ENCODE results near the gene NETO2. TPM values are rescaled to one million over a fixed set of nuclear protein-coding genes. Genes with fewer than 3 reads are reported as not detected.
A peak's percentile ranks its signal among the peaks of the same experiment; 100 is the strongest.
"Not testable (repeated sequence)": the region's sequence is repeated elsewhere in the genome, so short reads cannot be mapped to it uniquely, and the experiment has no call there.

Gene NETO2
- total RNA-seq, 1 experiment from 2014 or later = 54.4 TPM

DNA sequence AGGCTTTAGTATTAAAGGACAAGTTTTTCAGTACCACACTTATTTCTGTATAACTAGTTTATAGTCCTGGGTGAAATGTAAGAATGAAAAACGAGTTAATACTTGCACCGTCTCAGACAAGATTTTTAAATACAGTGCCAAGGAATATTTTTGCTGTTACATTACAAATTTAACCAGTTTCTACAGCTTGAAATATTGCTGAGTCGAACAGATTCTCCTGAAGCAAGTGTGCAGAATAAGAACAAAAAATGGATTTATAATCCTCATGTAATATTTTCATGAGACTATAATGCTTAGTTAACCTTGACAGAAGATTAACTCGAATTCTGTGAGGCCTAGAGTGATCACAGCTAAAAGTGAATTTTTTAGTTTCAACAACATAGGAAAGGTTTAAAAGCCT is 3.1 kb downstream of the NETO2 start:
- DNase-seq = no peak
- Histone ChIP-seq H3K9me3 (ENCODE audit: insufficient read depth, low read depth) (no peaks in the 10 kb centered on the region), H3K4me2 (no peak overlapping the region), H3K4me1 (replicated peaks; ENCODE audit: insufficient read depth) (peaks cover 38% of the 10 kb centered on the region), H3K9me2 (ENCODE audit: insufficient read depth) (no peaks in the 10 kb centered on the region), H3K36me3 (ENCODE audit: low read depth) (no peaks in the 10 kb centered on the region), H4K20me1 (ENCODE audit: insufficient read depth) (no peaks in the 10 kb centered on the region), H3K4me3 (no peak overlapping the region; the same call in 1 of the 2 replicates), H3K27me3 (ENCODE audit: insufficient read depth, low read depth) (no peaks in the 10 kb centered on the region), H2AFZ (no peak overlapping the region), H3K27ac (no peak overlapping the region), H3F3A (ENCODE audit: insufficient read depth, low read depth) (peaks cover 17% of the 10 kb centered on the region; the same call in 1 of the 2 replicates), H3K79me2 (ENCODE audit: low read depth) (peaks cover 68% of the 10 kb centered on the region)
- TF ChIP-seq, protein P1, sequence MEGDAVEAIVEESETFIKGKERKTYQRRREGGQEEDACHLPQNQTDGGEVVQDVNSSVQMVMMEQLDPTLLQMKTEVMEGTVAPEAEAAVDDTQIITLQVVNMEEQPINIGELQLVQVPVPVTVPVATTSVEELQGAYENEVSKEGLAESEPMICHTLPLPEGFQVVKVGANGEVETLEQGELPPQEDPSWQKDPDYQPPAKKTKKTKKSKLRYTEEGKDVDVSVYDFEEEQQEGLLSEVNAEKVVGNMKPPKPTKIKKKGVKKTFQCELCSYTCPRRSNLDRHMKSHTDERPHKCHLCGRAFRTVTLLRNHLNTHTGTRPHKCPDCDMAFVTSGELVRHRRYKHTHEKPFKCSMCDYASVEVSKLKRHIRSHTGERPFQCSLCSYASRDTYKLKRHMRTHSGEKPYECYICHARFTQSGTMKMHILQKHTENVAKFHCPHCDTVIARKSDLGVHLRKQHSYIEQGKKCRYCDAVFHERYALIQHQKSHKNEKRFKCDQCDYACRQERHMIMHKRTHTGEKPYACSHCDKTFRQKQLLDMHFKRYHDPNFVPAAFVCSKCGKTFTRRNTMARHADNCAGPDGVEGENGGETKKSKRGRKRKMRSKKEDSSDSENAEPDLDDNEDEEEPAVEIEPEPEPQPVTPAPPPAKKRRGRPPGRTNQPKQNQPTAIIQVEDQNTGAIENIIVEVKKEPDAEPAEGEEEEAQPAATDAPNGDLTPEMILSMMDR (conservative IDR thresholded peaks at IDR 0.05) = no peak
- TF ChIP-seq EZH2 (IDR thresholded peaks at IDR 0.05; ENCODE audit: low read depth) = no peak
- BruUV-seq (replicated peaks) = no TSS peak
- ChIA-PET CTCF (no interaction called here), POLR2A (ENCODE audit: unreplicated experiment) (no interaction called here)
- intact Hi-C loops (cut with micrococcal nuclease; ENCODE audit: unreplicated experiment) = loop anchor here (1.0 to 5.0 kb wide), 3 partner anchors 193 to 1018 kb away; partner anchors contain the start of genes ITFG1 and PHKB

DNA sequence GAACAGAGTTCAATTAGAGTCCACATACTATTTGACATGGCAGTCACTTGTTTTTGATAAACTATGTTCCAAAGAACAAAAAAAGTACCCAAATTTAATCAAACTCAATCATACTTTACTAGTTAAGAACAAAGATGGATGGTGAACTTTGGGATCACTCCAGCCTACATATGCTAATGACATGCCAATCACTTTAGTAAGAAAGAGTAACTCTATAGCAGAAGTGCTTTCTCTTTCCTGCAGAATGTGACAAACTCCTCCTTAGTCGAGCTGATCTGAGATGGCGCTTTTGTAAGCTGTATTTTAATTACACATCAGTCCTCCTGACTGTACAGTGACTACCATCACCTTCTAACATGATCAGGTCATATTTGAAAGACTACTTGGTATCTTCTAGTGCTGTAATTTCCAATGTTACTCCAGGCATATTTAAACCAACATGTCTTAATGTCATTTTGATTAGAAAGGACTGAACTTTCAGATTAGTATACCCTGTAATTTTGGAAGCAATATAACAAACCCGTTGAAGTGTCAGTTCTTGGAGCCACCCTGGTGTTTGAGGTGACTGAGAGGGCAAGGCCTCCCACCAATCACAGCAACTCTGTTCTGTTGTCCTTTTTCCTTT is 4.1 kb downstream of the NETO2 start:
- H2AFZ ChIP-seq = no peak overlapping the region
- DNase-seq = no peak
- no peaks in the 10 kb centered on the region for H3K27me3 ChIP-seq (ENCODE audit: insufficient read depth, low read depth)
- intact Hi-C loops (cut with micrococcal nuclease; ENCODE audit: unreplicated experiment) = loop anchor here (5.0 kb wide), 2 partner anchors 192 to 323 kb away; partner anchors contain the start of genes ITFG1 and PHKB
- peaks cover 42% of the 10 kb centered on the region for H3K4me1 ChIP-seq (replicated peaks; ENCODE audit: insufficient read depth)
- no peak overlapping the region for H3K4me2 ChIP-seq
- BruUV-seq (replicated peaks) = no TSS peak
- H3K79me2 ChIP-seq (ENCODE audit: low read depth) = peaks cover 78% of the 10 kb centered on the region
- H3K27ac ChIP-seq = no peak overlapping the region
- no peaks in the 10 kb centered on the region for H3K36me3 ChIP-seq (ENCODE audit: low read depth)
- ChIA-PET CTCF (interaction anchor here (0.5 to 0.6 kb wide), 2 partner anchors 145 to 198 kb away, joined by 6 to 7 read pairs; no protein-coding TSS in a partner anchor), POLR2A (ENCODE audit: unreplicated experiment) (no interaction called here)
- H4K20me1 ChIP-seq (ENCODE audit: insufficient read depth) = no peaks in the 10 kb centered on the region
- peaks cover 17% of the 10 kb centered on the region; the same call in 1 of the 2 replicates for H3F3A ChIP-seq (ENCODE audit: insufficient read depth, low read depth)
- H3K4me3 ChIP-seq = no peak overlapping the region
- no peaks in the 10 kb centered on the region for H3K9me2 ChIP-seq (ENCODE audit: insufficient read depth)
- TF ChIP-seq EZH2 (IDR thresholded peaks at IDR 0.05; ENCODE audit: low read depth) = no peak
- TF ChIP-seq, protein P1 (conservative IDR thresholded peaks at IDR 0.05) = no peak
- H3K9me3 ChIP-seq (ENCODE audit: insufficient read depth, low read depth) = no peaks in the 10 kb centered on the region

DNA sequence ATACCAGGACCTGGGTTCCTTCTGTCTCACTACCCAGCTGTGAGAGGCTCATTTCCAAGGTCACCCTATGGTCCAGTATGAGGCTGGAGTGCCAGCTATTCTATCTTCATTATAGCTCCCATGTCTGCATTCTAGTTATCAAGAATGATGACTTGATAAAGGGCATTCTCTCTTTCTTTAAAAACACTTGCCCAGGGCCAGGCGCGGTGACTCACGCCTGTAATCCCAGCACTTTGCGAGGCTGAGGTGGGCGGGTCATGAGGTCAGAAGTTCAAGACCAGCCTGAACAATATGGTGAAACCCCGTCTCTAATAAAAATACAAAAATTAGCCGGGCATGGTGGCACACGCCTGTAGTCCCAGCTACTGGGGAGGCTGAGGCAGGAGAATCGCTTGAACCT is 5.8 kb downstream of the NETO2 start:
- BruUV-seq (replicated peaks); H3K4me3 ChIP-seq; H4K20me1 ChIP-seq (ENCODE audit: insufficient read depth); intact Hi-C loops (cut with micrococcal nuclease; ENCODE audit: unreplicated experiment); H3K36me3 ChIP-seq (ENCODE audit: low read depth); H3K27me3 ChIP-seq (ENCODE audit: insufficient read depth, low read depth); H3K9me2 ChIP-seq (ENCODE audit: insufficient read depth); H3K9me3 ChIP-seq (ENCODE audit: insufficient read depth, low read depth); H2AFZ ChIP-seq; H3K4me2 ChIP-seq: not testable (repeated sequence)
- CTCF ChIA-PET = interaction anchor here (0.7 kb wide), 1 partner anchor 199 kb away, joined by 8 read pairs; no protein-coding TSS in a partner anchor
- Histone ChIP-seq H3K4me1 (replicated peaks; ENCODE audit: insufficient read depth) (peaks cover 42% of the 10 kb centered on the region), H3K27ac (peak overlapping the region; percentile 9; the same call in 1 of the 2 replicates), H3F3A (ENCODE audit: insufficient read depth, low read depth) (peaks cover 17% of the 10 kb centered on the region; the same call in 1 of the 2 replicates), H3K79me2 (ENCODE audit: low read depth) (peaks cover 92% of the 10 kb centered on the region)
- POLR2A ChIA-PET (ENCODE audit: unreplicated experiment) = interaction anchor here (0.7 kb wide), 1 partner anchor 1022 kb away, joined by 5 read pairs; no protein-coding TSS in a partner anchor
- peak in 1 of 2 experiments; percentile 45 for DNase-seq

All from PC-9 (cell line).